H1 (cell line): ENCODE data around the gene TTC24.

Experiments
- BRCA1 ChIP-seq: IDR thresholded peaks from 2 replicates; pipeline ENCODE4 v1.6.1; 2012; ENCODE audit warnings: low read depth, low read length, improper control_type of control experiment
- CHD1 ChIP-seq: IDR thresholded peaks from 2 replicates; pipeline ENCODE4 v1.6.1; 2012; ENCODE audit warnings: low read depth, low read length, improper control_type of control experiment
- EP300 ChIP-seq, 2 experiments: IDR thresholded peaks; 1 replicate in 1 of 2; 2 replicates in 1 of 2; pipeline ENCODE4 v1.6.1; 2011 to 2012; ENCODE audit warnings: low read depth in 2 of 2, low read length in 2 of 2, mild to moderate bottlenecking in 2 of 2, borderline replicate concordance in 1 of 2, inconsistent platforms in 1 of 2, moderate library complexity in 1 of 2
- EZH2 ChIP-seq: fragments of 200-600 bp; sonication (generic); IDR thresholded peaks from 2 replicates; pipeline ENCODE4 v1.7.1; 2012; ENCODE audit warnings: low read depth, mild to moderate bottlenecking, moderate library complexity, low read length, inconsistent platforms; ENCODE audit not compliant: severe bottlenecking
- HDAC2 ChIP-seq, 2 experiments: fragments of 300-600 bp in 1 of 2; sonication (generic) in 1 of 2; IDR thresholded peaks; 2 replicates each; pipeline ENCODE4 v1.6.1; 2011 to 2012; ENCODE audit warnings: low read depth in 2 of 2, low read length in 2 of 2, mild to moderate bottlenecking in 2 of 2, moderate library complexity in 2 of 2, borderline replicate concordance in 1 of 2, inconsistent platforms in 1 of 2
- KDM4A ChIP-seq: IDR thresholded peaks from one replicate; pipeline ENCODE4 v1.7.1; 2012; ENCODE audit warnings: low read depth, mild to moderate bottlenecking, moderate library complexity, low read length, inconsistent platforms; ENCODE audit not compliant: severe bottlenecking
- MAFK ChIP-seq: IDR thresholded peaks from 2 replicates; pipeline ENCODE4 v1.6.1; 2012; ENCODE audit warnings: low read depth, mild to moderate bottlenecking, improper control_type of control experiment, low read length
- POLR2A ChIP-seq, 2 experiments: IDR thresholded peaks; 1 replicate in 1 of 2; 2 replicates in 1 of 2; pipeline ENCODE4 v1.6.1; 2011; ENCODE audit warnings: low read depth in 2 of 2, low read length in 2 of 2, mild to moderate bottlenecking in 2 of 2; ENCODE audit errors: control extremely low read depth in 1 of 2
- RAD21 ChIP-seq, 2 experiments: IDR thresholded peaks in 1 of 2; conservative IDR thresholded peaks in 1 of 2; 2 replicates each; pipeline ENCODE4 v1.6.1; 2011; ENCODE audit warnings: low read depth in 2 of 2, low read length in 2 of 2, improper control_type of control experiment in 1 of 2, inconsistent platforms in 1 of 2, mild to moderate bottlenecking in 1 of 2, moderate library complexity in 1 of 2
- TAF1 ChIP-seq: IDR thresholded peaks from 2 replicates; pipeline ENCODE4 v1.6.1; 2011; ENCODE audit warnings: mild to moderate bottlenecking, low read depth, low read length
- YY1 ChIP-seq: IDR thresholded peaks from 2 replicates; pipeline ENCODE4 v1.6.1; 2011; ENCODE audit warnings: low read depth, mild to moderate bottlenecking, low read length
- TF ChIP-seq, protein P1 (sequence below), 3 experiments: IDR thresholded peaks; 1 replicate in 2 of 3; 2 replicates in 1 of 3; pipeline versions ENCODE4 v1.5.1 to v1.6.1; 2011; ENCODE audit warnings: low read length in 3 of 3, mild to moderate bottlenecking in 3 of 3, inconsistent platforms in 2 of 3, low read depth in 1 of 3, moderate library complexity in 1 of 3; ENCODE audit not compliant: insufficient read depth in 1 of 3; ENCODE audit errors: control extremely low read depth in 1 of 3
- TF ChIP-seq, protein P2 (sequence below): IDR thresholded peaks from 2 replicates; pipeline ENCODE4 v1.6.1; 2011; ENCODE audit warnings: low read depth, mild to moderate bottlenecking, low read length; ENCODE audit not compliant: insufficient read depth
- TF ChIP-seq, protein P3 (sequence below): IDR thresholded peaks from 2 replicates; pipeline ENCODE4 v1.6.1; 2012; ENCODE audit warnings: inconsistent platforms

DNA sequence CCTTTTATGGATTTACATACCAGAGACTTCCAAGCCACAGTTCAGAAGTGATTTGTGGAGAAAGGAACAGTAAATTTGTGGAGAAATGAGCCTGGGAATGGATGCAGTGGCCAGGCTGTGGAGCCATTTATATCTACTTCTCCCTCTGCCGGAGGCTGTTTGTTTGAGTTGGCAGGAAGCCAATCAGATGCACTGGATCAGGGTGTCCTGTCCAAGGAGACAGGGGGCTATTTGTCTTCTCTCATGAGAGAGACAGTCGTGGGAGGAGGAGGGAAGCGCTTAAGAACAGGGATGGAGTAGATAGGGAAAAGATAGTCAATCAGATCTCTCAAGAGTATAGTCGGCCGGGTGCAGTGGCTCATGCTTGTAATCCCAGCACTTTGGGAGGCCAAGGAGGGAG is 36.9 kb downstream of the TTC24 start:
- TF ChIP-seq EZH2 = no peak
- no peak for TF ChIP-seq CHD1
- TF ChIP-seq, protein P1, sequence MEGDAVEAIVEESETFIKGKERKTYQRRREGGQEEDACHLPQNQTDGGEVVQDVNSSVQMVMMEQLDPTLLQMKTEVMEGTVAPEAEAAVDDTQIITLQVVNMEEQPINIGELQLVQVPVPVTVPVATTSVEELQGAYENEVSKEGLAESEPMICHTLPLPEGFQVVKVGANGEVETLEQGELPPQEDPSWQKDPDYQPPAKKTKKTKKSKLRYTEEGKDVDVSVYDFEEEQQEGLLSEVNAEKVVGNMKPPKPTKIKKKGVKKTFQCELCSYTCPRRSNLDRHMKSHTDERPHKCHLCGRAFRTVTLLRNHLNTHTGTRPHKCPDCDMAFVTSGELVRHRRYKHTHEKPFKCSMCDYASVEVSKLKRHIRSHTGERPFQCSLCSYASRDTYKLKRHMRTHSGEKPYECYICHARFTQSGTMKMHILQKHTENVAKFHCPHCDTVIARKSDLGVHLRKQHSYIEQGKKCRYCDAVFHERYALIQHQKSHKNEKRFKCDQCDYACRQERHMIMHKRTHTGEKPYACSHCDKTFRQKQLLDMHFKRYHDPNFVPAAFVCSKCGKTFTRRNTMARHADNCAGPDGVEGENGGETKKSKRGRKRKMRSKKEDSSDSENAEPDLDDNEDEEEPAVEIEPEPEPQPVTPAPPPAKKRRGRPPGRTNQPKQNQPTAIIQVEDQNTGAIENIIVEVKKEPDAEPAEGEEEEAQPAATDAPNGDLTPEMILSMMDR (IDR thresholded peaks at IDR 0.05; ENCODE audit: control extremely low read depth in 1 of 3, insufficient read depth in 1 of 3, low read depth in 1 of 3, low read length in 3 of 3) = no peak
- no peak for TF ChIP-seq BRCA1
- TF ChIP-seq TAF1 = no peak
- no peak for TF ChIP-seq YY1
- no peak for TF ChIP-seq POLR2A (IDR thresholded peaks at IDR 0.05; ENCODE audit: control extremely low read depth in 1 of 2, low read depth in 2 of 2, low read length in 2 of 2)
- TF ChIP-seq MAFK = no peak
- no peak for TF ChIP-seq EP300 (IDR thresholded peaks at IDR 0.05; ENCODE audit: borderline replicate concordance in 1 of 2, low read depth in 2 of 2, low read length in 2 of 2)
- TF ChIP-seq, protein P2, sequence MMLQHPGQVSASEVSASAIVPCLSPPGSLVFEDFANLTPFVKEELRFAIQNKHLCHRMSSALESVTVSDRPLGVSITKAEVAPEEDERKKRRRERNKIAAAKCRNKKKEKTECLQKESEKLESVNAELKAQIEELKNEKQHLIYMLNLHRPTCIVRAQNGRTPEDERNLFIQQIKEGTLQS = no peak
- TF ChIP-seq RAD21 (IDR thresholded peaks at IDR 0.05 in 1 of 2, conservative IDR thresholded peaks at IDR 0.05 in 1 of 2; ENCODE audit: low read depth in 2 of 2, low read length in 2 of 2) = no peak
- TF ChIP-seq, protein P3, sequence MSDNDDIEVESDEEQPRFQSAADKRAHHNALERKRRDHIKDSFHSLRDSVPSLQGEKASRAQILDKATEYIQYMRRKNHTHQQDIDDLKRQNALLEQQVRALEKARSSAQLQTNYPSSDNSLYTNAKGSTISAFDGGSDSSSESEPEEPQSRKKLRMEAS = no peak
- TF ChIP-seq HDAC2 (IDR thresholded peaks at IDR 0.05; ENCODE audit: borderline replicate concordance in 1 of 2, low read depth in 2 of 2, low read length in 2 of 2) = no peak
- no peak for TF ChIP-seq KDM4A
